ENCODE measurements around the gene GNAZ. TPM values are rescaled to one million over a fixed set of nuclear protein-coding genes. Genes with fewer than 3 reads are reported as not detected.

GNAZ gene
- total RNA-seq, 1 experiment from 2014 or later: 11.1 TPM

- TF ChIP-seq EZH2 (IDR thresholded peaks at IDR 0.05): no peak
- TF ChIP-seq EGR1 (IDR thresholded peaks at IDR 0.05; ENCODE audit: low read depth): no peak
These were observed 32.0 kb upstream of the GNAZ start (continued) for GRCh38 chr22:23038334-23038642.

GRCh38 chr22:23038902-23039301 lies 31.4 kb upstream of the GNAZ start:
- no peak overlapping the region for H3K4me2 ChIP-seq (ENCODE audit: low read length)
- H3K27me3 ChIP-seq (ENCODE audit: insufficient read depth, low read length): no peaks in the 10 kb centered on the region
- ChIA-PET RAD21 (ENCODE audit: low non-redundant PET in 1 of 2, low total read pairs in 2 of 2, uncharacterized antibody in 2 of 2, unreplicated experiment in 2 of 2) (no interaction called here), CTCF (no interaction called here), POLR2A (no interaction called here)
- no peak overlapping the region for H2AFZ ChIP-seq (ENCODE audit: low read depth, low read length, poor library complexity, severe bottlenecking)
- H4K20me1 ChIP-seq (ENCODE audit: insufficient read depth): no peaks in the 10 kb centered on the region
- no peaks in the 10 kb centered on the region for H3K36me3 ChIP-seq (ENCODE audit: control insufficient read depth in 1 of 2, insufficient read depth in 2 of 2, low read length in 2 of 2)
- no peaks in the 10 kb centered on the region for H3K9me3 ChIP-seq (ENCODE audit: control insufficient read depth in 1 of 2, insufficient read depth in 1 of 2, low read depth in 1 of 2, low read length in 2 of 2)
- intact Hi-C loops (cut with micrococcal nuclease): no loop called here
- BruUV-seq (replicated peaks): no TSS peak
- no peak for ATAC-seq
- no peaks in the 10 kb centered on the region for H3K79me2 ChIP-seq (ENCODE audit: insufficient read depth, low read length)
- no peaks in the 10 kb centered on the region for H3K9me2 ChIP-seq (ENCODE audit: insufficient read depth)
- no peak overlapping the region for H3K9ac ChIP-seq (ENCODE audit: low read length)
- H3K27ac ChIP-seq (ENCODE audit: low read depth, low read length): no peak overlapping the region
- no peak overlapping the region for H3K4me3 ChIP-seq (replicated peaks in 1 of 2; ENCODE audit: low read depth in 1 of 2, low read length in 2 of 2)
- no peaks in the 10 kb centered on the region for H3K4me1 ChIP-seq (ENCODE audit: control insufficient read depth in 1 of 2, insufficient read depth in 2 of 2, low read length in 2 of 2)
- no peak for DNase-seq (ENCODE audit: low read depth, low spot score)
- TF ChIP-seq POLR2AphosphoS5 (IDR thresholded peaks at IDR 0.05; ENCODE audit: low read depth, low read length) (no peak), RAD21 (IDR thresholded peaks at IDR 0.05; ENCODE audit: low read depth) (no peak), EGR1 (IDR thresholded peaks at IDR 0.05; ENCODE audit: low read depth) (no peak)

GRCh38 chr22:23042179-23042578 lies 28.1 kb upstream of the GNAZ start:
- no peaks in the 10 kb centered on the region for H4K20me1 ChIP-seq (ENCODE audit: insufficient read depth)
- H3K27ac ChIP-seq (ENCODE audit: low read depth, low read length): no peak overlapping the region
- no peaks in the 10 kb centered on the region for H3K9me2 ChIP-seq (ENCODE audit: insufficient read depth)
- no peak overlapping the region for H3K4me3 ChIP-seq (replicated peaks in 1 of 2; ENCODE audit: low read depth in 1 of 2, low read length in 2 of 2)
- CTCF ChIA-PET: no interaction called here
- TF ChIP-seq EGR1 (IDR thresholded peaks at IDR 0.05; ENCODE audit: low read depth): no peak
- TF ChIP-seq SRF (IDR thresholded peaks at IDR 0.05; ENCODE audit: low read depth): no peak
- TF ChIP-seq ZNF274 (IDR thresholded peaks at IDR 0.05; ENCODE audit: low read depth, low read length): no peak
- TF ChIP-seq CTCF (IDR thresholded peaks at IDR 0.05 in 2 of 3, conservative IDR thresholded peaks at IDR 0.05 in 1 of 3; ENCODE audit: borderline replicate concordance in 1 of 3, insufficient read depth in 1 of 3, low read depth in 2 of 3, low read length in 2 of 3): no peak
- TF ChIP-seq CBX3 (IDR thresholded peaks at IDR 0.05; ENCODE audit: low read depth): no peak
- no peak for TF ChIP-seq TCF7L2 (IDR thresholded peaks at IDR 0.05; ENCODE audit: borderline replicate concordance, extremely low read depth, insufficient read depth, insufficient read length)
- TF ChIP-seq CEBPB (IDR thresholded peaks at IDR 0.05; ENCODE audit: low read depth): no peak
- H3K79me2 ChIP-seq (ENCODE audit: insufficient read depth, low read length): no peaks in the 10 kb centered on the region
- RAD21 ChIA-PET (ENCODE audit: low non-redundant PET in 1 of 2, low total read pairs in 2 of 2, uncharacterized antibody in 2 of 2, unreplicated experiment in 2 of 2): no interaction called here
- no peak overlapping the region for H3K4me2 ChIP-seq (ENCODE audit: low read length)
- H3K9ac ChIP-seq (ENCODE audit: low read length): no peak overlapping the region
- no peak overlapping the region for H2AFZ ChIP-seq (ENCODE audit: low read depth, low read length, poor library complexity, severe bottlenecking)
- H3K9me3 ChIP-seq (ENCODE audit: control insufficient read depth in 1 of 2, insufficient read depth in 1 of 2, low read depth in 1 of 2, low read length in 2 of 2): peaks cover 0 to 3% of the 10 kb centered on the region in 2 experiments; a peak in 1 of 4 replicates
- H3K36me3 ChIP-seq (ENCODE audit: control insufficient read depth in 1 of 2, insufficient read depth in 2 of 2, low read length in 2 of 2): no peaks in the 10 kb centered on the region
- ATAC-seq: no peak
- intact Hi-C loops (cut with micrococcal nuclease): no loop called here
- POLR2A ChIA-PET: no interaction called here
- no peak for DNase-seq (ENCODE audit: low read depth, low spot score)
- H3K4me1 ChIP-seq (ENCODE audit: control insufficient read depth in 1 of 2, insufficient read depth in 2 of 2, low read length in 2 of 2): no peaks in the 10 kb centered on the region
- no TSS peak for BruUV-seq (replicated peaks)
- no peaks in the 10 kb centered on the region for H3K27me3 ChIP-seq (ENCODE audit: insufficient read depth, low read length)

All from HCT116 (cell line).